Fibroblast of villous mesenchyme (primary cell): ENCODE results near the gene MAN2B2. TPM values are rescaled to one million over a fixed set of nuclear protein-coding genes. Genes with fewer than 3 reads are reported as not detected.

ENCODE experiments used
- DNase-seq: peaks from one replicate; pipeline ENCODE4 v3.0.0-alpha.2; 2010; ENCODE audit warnings: low read depth
- H3K4me3 ChIP-seq: 2 replicates; pipeline ENCODE4 v1.5.1; 2011; ENCODE audit warnings: low read depth, mild to moderate bottlenecking, low read length
- total RNA-seq: library from RNA; depleted of rRNA; stranded (reverse); fragments of >200 nt; gene quantifications from 2 replicates; pipeline ENCODE4 v1.2.3, GENCODE V29; 2012
- TF ChIP-seq, protein P1 (sequence below): IDR thresholded peaks from 2 replicates; pipeline ENCODE4 v1.5.1; 2012; ENCODE audit warnings: low read depth, mild to moderate bottlenecking, low read length; ENCODE audit not compliant: insufficient read depth

The MAN2B2 gene
- total RNA-seq, 1 donor = 14.2 TPM

DNA sequence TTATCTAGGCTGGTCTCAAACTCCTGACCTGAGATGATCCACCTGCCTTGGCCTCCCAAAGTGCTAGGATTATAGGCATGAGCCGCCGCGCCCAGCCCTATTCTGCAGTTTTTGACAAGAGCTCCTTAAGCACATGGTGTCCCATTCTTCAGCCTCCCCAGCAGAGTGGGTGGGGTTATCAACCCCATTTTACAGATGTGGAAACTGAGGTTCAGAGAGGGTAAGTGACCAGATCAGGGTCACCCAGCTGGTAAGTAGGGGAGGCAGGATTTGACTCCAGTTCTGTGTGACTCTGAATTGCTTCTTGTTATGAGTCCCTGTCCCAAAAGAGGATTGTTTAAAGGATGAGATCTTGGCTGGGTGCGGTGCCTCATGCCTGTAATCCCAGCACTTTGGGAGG is 14.5 kb downstream of the MAN2B2 start:
- TF ChIP-seq, protein P1, sequence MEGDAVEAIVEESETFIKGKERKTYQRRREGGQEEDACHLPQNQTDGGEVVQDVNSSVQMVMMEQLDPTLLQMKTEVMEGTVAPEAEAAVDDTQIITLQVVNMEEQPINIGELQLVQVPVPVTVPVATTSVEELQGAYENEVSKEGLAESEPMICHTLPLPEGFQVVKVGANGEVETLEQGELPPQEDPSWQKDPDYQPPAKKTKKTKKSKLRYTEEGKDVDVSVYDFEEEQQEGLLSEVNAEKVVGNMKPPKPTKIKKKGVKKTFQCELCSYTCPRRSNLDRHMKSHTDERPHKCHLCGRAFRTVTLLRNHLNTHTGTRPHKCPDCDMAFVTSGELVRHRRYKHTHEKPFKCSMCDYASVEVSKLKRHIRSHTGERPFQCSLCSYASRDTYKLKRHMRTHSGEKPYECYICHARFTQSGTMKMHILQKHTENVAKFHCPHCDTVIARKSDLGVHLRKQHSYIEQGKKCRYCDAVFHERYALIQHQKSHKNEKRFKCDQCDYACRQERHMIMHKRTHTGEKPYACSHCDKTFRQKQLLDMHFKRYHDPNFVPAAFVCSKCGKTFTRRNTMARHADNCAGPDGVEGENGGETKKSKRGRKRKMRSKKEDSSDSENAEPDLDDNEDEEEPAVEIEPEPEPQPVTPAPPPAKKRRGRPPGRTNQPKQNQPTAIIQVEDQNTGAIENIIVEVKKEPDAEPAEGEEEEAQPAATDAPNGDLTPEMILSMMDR = no peak
- no peak for DNase-seq
- H3K4me3 ChIP-seq = no peak overlapping the region

DNA sequence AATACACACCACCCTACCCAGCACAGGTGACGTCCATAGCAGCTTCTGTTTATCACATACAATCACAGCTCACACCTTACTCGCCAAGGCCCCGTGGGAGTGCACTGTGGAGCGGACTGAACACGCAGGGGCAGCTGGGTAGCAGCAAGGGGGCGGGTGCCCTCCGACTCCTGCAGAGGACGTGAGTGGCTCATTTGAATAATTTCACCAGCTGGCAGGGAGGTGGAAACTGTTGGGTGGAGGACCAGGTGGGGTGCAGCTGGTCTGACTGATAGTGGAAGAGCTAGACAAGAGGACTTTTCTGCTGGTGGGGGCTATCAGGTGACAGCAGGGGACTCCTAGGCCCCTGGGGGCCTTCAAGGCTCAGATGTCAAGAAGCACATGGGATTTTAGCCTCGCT is 16.3 kb downstream of the MAN2B2 start:
- DNase-seq = no peak
- H3K4me3 ChIP-seq = no peak overlapping the region
- TF ChIP-seq, protein P1 = no peak

DNA sequence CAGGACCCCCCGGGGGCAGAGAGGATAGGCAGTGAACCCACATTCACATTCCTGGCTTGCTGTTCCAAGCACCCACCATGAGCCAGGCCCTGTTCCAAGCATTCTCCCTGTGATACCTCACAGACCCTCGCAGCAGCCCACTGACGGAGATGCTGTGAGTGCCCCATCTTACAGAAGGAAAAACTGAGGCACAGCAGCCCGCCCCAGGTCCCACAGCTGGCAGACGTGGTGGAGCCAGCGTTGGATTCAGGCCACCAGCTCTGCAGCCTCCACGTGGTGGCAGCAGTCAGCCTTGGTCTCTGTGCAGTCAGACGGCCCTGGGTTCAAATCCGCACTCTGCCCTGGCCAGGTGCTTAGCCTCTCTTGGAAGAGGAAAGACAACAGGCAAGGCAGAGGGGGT is 16.8 kb downstream of the MAN2B2 start:
- TF ChIP-seq, protein P1 = no peak
- H3K4me3 ChIP-seq = no peak overlapping the region
- no peak for DNase-seq

DNA sequence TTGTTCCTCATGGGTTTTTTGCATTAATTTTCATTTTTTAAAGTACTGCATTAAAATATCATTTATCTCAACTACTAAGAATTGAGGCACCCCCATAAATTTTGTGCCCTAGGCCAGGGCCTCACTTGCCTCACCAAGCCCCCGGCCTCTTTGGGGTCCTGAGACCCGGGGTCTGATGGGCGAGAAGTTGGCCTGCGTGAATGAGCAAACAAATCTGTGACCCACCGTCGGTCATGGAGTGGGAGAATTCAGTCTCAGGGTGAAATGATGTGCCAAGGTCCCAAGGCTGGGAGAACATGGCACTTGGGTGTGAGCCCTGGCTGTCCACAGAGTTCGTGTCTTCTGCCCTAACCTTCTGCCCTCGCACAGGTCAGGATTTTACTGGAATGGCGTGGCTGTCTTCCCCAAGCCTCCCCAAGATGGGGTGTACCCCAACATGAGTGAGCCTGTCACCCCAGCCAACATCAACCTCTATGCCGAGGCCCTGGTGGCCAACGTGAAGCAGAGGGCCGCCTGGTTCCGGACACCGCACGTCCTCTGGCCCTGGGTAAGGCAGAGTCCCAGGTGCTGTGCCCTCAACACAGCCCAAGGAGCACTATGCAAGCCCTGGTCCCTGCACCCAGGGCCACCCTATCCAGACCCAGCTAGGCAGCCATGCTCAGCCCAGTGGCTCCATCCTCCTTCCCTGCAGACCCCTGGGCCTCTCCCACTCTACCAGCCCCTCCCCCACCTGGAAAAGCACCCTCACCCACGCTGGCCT is 18.0 kb downstream of the MAN2B2 start:
- no peak overlapping the region for H3K4me3 ChIP-seq
- TF ChIP-seq, protein P1 = no peak
- DNase-seq = no peak

DNA sequence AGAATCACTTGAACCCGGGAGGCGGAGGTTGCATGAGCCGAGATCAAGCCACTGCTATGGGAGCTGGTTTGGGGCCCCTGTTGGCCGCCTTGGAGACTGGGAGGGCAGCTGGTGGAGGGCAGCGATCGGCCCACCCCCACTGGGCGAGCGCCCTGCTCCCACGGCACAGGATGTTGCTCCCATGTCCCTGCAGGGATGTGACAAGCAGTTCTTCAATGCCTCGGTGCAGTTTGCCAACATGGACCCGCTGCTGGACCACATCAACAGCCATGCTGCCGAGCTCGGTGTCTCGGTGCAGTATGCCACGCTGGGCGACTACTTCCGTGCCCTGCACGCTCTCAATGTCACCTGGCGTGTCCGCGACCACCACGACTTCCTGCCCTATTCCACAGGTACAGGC is 19.4 kb downstream of the MAN2B2 start:
- H3K4me3 ChIP-seq = no peak overlapping the region
- no peak for DNase-seq
- TF ChIP-seq, protein P1 = no peak

DNA sequence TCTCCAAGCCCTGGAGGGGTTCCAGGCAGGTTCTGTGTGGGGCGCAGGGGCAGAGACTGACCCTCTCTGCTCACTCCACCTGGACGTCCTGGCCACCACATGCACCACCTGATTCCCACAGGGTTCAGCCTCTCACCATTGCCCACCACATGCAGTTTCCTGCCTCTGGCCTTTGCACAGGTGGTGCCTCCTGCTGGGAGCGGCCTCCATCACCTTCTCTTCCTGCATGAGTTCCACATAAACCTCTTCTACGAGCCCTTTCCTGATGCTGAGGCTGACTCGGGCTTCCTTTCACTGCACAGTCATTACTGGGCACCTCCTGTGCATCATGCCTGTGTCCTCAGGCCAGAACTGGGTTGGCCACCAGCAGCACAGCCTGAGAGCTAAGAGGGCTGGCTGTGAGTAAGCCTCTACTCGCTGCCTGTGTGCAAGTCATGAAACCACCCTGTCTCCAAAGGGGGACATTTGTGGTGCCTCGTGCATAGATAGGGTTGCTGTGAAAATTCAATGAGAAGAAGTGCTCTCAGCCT is 19.9 kb downstream of the MAN2B2 start:
- no peak for DNase-seq
- H3K4me3 ChIP-seq = no peak overlapping the region
- TF ChIP-seq, protein P1 = no peak
